Gastroesophageal sphincter (tissue), 4 donors: ENCODE results near the gene EXOC4. TPM values are rescaled to one million over a fixed set of nuclear protein-coding genes. Genes with fewer than 3 reads are reported as not detected.

ENCODE experiments used
- ATAC-seq: fragments of 150-250 bp; one replicate; pipeline ENCODE4 v1.9.1; 2016; ENCODE audit warnings: mild to moderate bottlenecking, moderate library complexity
- H3K27ac ChIP-seq, 4 donors: fragments of 200-600 bp; sonication (generic) in 3 of 4; 1 replicate in 3 of 4; 2 replicates in 1 of 4; pipeline ENCODE4 v1.5.1; 2016 to 2019
- H3K27me3 ChIP-seq: fragments of 200-600 bp; sonication (generic); one replicate; pipeline ENCODE4 v1.5.1; 2019
- H3K36me3 ChIP-seq, 2 donors: fragments of 200-600 bp; sonication (generic); one replicate each; pipeline ENCODE4 v1.5.1; 2019; ENCODE audit warnings: control low read depth in 1 of 2
- H3K4me1 ChIP-seq, 3 donors: fragments of 200-600 bp; sonication (generic); 1 replicate in 2 of 3; 2 replicates in 1 of 3; pipeline ENCODE4 v1.5.1; 2016 to 2019; ENCODE audit warnings: control low read depth in 2 of 3
- H3K4me3 ChIP-seq, 2 donors: fragments of 200-600 bp; sonication (generic); one replicate each; pipeline ENCODE4 v1.5.1; 2019; ENCODE audit warnings: mild to moderate bottlenecking in 1 of 2, moderate library complexity in 1 of 2
- H3K9me3 ChIP-seq, 3 donors: fragments of 200-600 bp; sonication (generic); one replicate each; pipeline ENCODE4 v1.5.1; 2017 to 2019; ENCODE audit warnings: control low read depth in 2 of 3
- CTCF ChIP-seq, 4 experiments: fragments of 200-600 bp in 2 of 4; fragments of 450-650 bp in 2 of 4; sonication (generic) in 1 of 4; IDR thresholded peaks; one replicate each; pipeline ENCODE4 v1.5.1; 2017 to 2019; ENCODE audit warnings: antibody characterized with exemption in 4 of 4, mild to moderate bottlenecking in 2 of 4, moderate library complexity in 2 of 4
- EP300 ChIP-seq: sonication (generic); formaldehyde crosslinking; IDR thresholded peaks from one replicate; pipeline ENCODE4 v1.6.1; 2017; ENCODE audit warnings: antibody characterized with exemption, mild to moderate bottlenecking
- POLR2A ChIP-seq, 2 donors: fragments of 450-650 bp; IDR thresholded peaks; one replicate each; pipeline ENCODE4 v1.6.1; 2017; ENCODE audit warnings: antibody characterized with exemption in 2 of 2, mild to moderate bottlenecking in 2 of 2, moderate library complexity in 1 of 2
- POLR2AphosphoS5 ChIP-seq: sonication (generic); formaldehyde crosslinking; IDR thresholded peaks from one replicate; pipeline ENCODE4 v1.6.1; 2017; ENCODE audit warnings: antibody characterized with exemption
- WGBS, 2 donors: methylation state at CpG; one replicate each; pipeline ENCODE4 v1.1.5; 2018; ENCODE audit warnings: low coverage in 1 of 2; 5-methylcytosine and 5-hydroxymethylcytosine counted together
- total RNA-seq, 4 donors: library from RNA; depleted of rRNA; stranded (reverse); fragments of >200 nt; gene quantifications; one replicate each; pipeline ENCODE4 v1.1.0, GENCODE V29; 2016

Gene EXOC4
- total RNA-seq, 4 donors from 2014 or later, result 46.3 to 85.8 (median 51.9) TPM

- Histone ChIP-seq H3K27ac (no peak overlapping the region), H3K4me1 (no peaks in the 10 kb centered on the region), H3K9me3 (no peaks in the 10 kb centered on the region), H3K36me3 (peaks cover 0 to 14% of the 10 kb centered on the region in 2 donors), H3K27me3 (no peaks in the 10 kb centered on the region), H3K4me3 (no peak overlapping the region)
- WGBS, 2 donors, result 61 to 66% methylated on average over 5 of the region's 5 CpGs
- TF ChIP-seq CTCF (IDR thresholded peaks at IDR 0.05) (no peak), POLR2A (IDR thresholded peaks at IDR 0.05) (no peak), POLR2AphosphoS5 (no peak), EP300 (no peak)
- ATAC-seq, result no peak
Observed at GRCh38 chr7:133629701-133630100, 376.8 kb downstream of the EXOC4 start.

- Histone ChIP-seq H3K9me3 (no peaks in the 10 kb centered on the region), H3K27me3 (no peaks in the 10 kb centered on the region), H3K4me3 (no peak overlapping the region), H3K36me3 (peaks cover 0 to 14% of the 10 kb centered on the region in 2 donors), H3K27ac (no peak overlapping the region), H3K4me1 (no peaks in the 10 kb centered on the region)
- WGBS, 2 donors, result 40% methylated on average over 2 of the region's 2 CpGs; no CpG with 5 or more reads in 1 of the 2 donors
- TF ChIP-seq EP300 (no peak), POLR2AphosphoS5 (no peak), POLR2A (IDR thresholded peaks at IDR 0.05) (no peak), CTCF (IDR thresholded peaks at IDR 0.05) (no peak)
- no peak for ATAC-seq
Observed at GRCh38 chr7:133633055-133633454, 380.2 kb downstream of the EXOC4 start.

- H3K27ac ChIP-seq, result no peak overlapping the region
- H3K4me1 ChIP-seq, result no peaks in the 10 kb centered on the region
- TF ChIP-seq POLR2AphosphoS5 (no peak), CTCF (IDR thresholded peaks at IDR 0.05) (no peak), EP300 (no peak), POLR2A (IDR thresholded peaks at IDR 0.05) (no peak)
- no peak overlapping the region for H3K4me3 ChIP-seq
- no peaks in the 10 kb centered on the region for H3K27me3 ChIP-seq
- 100% methylated on average over 1 of the region's 1 CpG; no CpG with 5 or more reads in 1 of the 2 donors for WGBS, 2 donors
- ATAC-seq, result no peak
- peaks cover 0 to 5% of the 10 kb centered on the region in 2 donors for H3K36me3 ChIP-seq
- no peaks in the 10 kb centered on the region for H3K9me3 ChIP-seq
Observed at GRCh38 chr7:133635541-133635940, 382.7 kb downstream of the EXOC4 start.

- no peaks in the 10 kb centered on the region for H3K36me3 ChIP-seq
- H3K9me3 ChIP-seq, result peaks cover 0 to 3% (median 0%) of the 10 kb centered on the region in 3 donors
- TF ChIP-seq POLR2AphosphoS5, result no peak
- WGBS, 2 donors, result 89 to 96% methylated on average over 5 of the region's 5 CpGs
- H3K27ac ChIP-seq, result no peak overlapping the region
- no peaks in the 10 kb centered on the region for H3K4me1 ChIP-seq
- H3K27me3 ChIP-seq, result no peaks in the 10 kb centered on the region
- H3K4me3 ChIP-seq, result no peak overlapping the region
- no peak for ATAC-seq
Observed at GRCh38 chr7:133638857-133639256, 386.0 kb downstream of the EXOC4 start.

GRCh38 chr7:133641436-133641835, 388.6 kb downstream of the EXOC4 start:
- no peak for ATAC-seq
- 83 to 94% methylated on average over 2 of the region's 2 CpGs for WGBS, 2 donors
- no peak overlapping the region for H3K27ac ChIP-seq

More at GRCh38 chr7:133641436-133641835, 388.6 kb downstream of the EXOC4 start:
- Histone ChIP-seq H3K27me3 (no peaks in the 10 kb centered on the region), H3K4me3 (no peak overlapping the region), H3K4me1 (peaks cover 0 to 9% (median 5%) of the 10 kb centered on the region in 3 donors), H3K36me3 (no peaks in the 10 kb centered on the region), H3K9me3 (peaks cover 0 to 12% (median 0%) of the 10 kb centered on the region in 3 donors)
- TF ChIP-seq EP300, result no peak
- no peak for TF ChIP-seq POLR2A (IDR thresholded peaks at IDR 0.05)
- TF ChIP-seq POLR2AphosphoS5, result no peak
- TF ChIP-seq CTCF (IDR thresholded peaks at IDR 0.05), result no peak
